C1 segment of cervical spinal cord (tissue), 14 donors: Measurements from ENCODE around the gene C6orf163.
"Not testable (repeated sequence)": the region's sequence is repeated elsewhere in the genome, so short reads cannot be mapped to it uniquely, and the experiment has no call there.

Experiments
- DNase-seq, 14 donors: peaks; one replicate each; lab custom pipeline; 2025; lab: John Stamatoyannopoulos, UW

Gene C6orf163

GRCh38 chr6:87344731-87345130 is at the start of gene C6orf163:
Gene C6orf163, plus strand, starts transcription at chr6:87344813. Its CDS starts 287 bp downstream, at chr6:87345100.
- no peak for DNase-seq

- no peak for DNase-seq
Measured at GRCh38 chr6:87297119-87297518, 47.5 kb upstream of the C6orf163 start.

GRCh38 chr6:87301277-87301676 is 43.3 kb upstream of the C6orf163 start:
- not testable (repeated sequence) for DNase-seq

- no peak for DNase-seq
Measured at GRCh38 chr6:87308970-87309369, 35.6 kb upstream of the C6orf163 start.

- DNase-seq = no peak
Measured at GRCh38 chr6:87312860-87313259, 31.8 kb upstream of the C6orf163 start.

GRCh38 chr6:87315071-87315470 is 29.5 kb upstream of the C6orf163 start:
- no peak for DNase-seq

- no peak for DNase-seq
Measured at GRCh38 chr6:87319271-87319987, 25.2 kb upstream of the C6orf163 start.

GRCh38 chr6:87322304-87323212 is 22.1 kb upstream of the C6orf163 start, which contains the start of gene SMIM8:
Gene SMIM8, plus strand, starts transcription at chr6:87322588. Its CDS starts 14,444 bp downstream, at chr6:87337032.
- peak in 13 of 14 donors; percentile 18 to 80 (median 50) for DNase-seq

- not testable (repeated sequence) for DNase-seq
Measured at GRCh38 chr6:87323880-87324279, 20.7 kb upstream of the C6orf163 start.

DNA sequence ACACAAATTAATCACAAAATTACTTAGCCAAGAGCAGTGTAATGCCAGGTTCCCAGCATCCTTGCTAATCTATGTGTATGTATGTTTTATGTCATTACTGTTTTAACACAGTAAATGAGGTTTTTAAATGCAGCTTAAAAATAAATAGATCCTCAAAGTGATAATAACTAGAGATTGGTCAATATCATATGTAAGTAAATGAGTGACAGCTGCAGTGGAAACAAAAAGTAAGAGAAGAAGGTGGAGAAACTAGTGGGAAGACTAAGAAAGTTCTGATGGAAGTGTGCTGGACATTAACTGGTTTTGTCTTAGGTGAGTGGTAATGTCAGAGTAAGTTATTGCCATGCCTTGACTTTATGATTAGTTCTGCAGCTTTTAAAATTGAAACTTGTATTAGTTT is 13.7 kb upstream of the C6orf163 start:
- DNase-seq = no peak

DNA sequence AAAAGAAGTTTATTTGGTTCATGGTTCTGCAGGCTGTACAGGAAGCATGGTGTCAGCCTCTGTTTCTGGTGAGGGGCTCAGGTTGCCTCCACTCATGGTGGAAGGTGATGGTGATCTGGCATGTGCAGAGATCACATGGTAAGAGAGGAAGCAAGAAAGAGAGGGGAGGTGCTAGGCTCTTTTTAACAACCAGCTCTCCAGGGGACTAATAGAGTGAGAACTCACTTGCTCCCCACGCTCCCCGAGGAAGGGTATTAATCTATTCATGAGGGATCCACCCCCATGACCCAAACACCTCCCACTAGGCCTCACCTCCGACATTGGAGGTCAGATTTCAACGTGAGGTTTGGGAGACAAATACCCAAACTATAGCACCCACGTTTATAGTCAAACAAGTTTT is 11.6 kb upstream of the C6orf163 start:
- DNase-seq = no peak

GRCh38 chr6:87333591-87334181 is 10.9 kb upstream of the C6orf163 start:
- DNase-seq = no peak

DNA sequence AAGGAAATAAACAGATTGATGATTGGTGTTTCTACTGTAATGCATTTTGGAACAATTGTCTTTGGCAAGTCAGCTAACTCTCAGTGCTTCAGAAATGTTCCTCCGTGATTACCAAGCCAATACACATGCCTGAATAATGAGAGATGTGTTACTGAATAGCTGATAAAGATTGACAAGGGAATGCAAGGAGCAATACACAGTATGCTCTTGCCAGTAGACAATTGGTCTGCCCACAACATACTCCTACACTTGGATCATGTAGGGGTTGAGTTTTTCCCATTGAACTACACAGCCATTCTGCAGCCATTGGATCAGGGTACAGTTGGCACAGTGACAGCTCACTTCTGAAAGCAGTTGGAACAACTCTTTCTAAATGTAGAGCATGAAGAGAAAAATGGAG is 9.9 kb upstream of the C6orf163 start:
- DNase-seq = no peak

DNA sequence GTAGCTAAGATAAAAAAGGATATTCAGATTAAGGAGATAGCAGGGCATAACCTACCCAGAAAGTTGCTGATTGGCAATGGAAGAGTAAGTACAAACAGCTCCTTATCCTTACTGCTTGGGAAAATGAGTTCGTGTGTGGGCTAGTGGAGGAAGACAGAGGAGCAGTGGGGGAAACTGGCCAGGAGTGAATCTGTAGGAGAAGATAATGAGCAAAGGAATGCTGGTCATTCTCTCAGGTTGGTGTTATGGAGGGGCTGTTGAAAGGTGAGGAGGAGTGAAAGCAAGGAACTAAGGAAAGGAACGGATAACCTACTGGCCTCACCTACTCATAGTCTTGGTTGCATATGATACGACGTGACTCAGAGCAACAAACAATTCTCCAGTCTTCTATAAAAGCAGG is 8.2 kb upstream of the C6orf163 start:
- no peak for DNase-seq

DNA sequence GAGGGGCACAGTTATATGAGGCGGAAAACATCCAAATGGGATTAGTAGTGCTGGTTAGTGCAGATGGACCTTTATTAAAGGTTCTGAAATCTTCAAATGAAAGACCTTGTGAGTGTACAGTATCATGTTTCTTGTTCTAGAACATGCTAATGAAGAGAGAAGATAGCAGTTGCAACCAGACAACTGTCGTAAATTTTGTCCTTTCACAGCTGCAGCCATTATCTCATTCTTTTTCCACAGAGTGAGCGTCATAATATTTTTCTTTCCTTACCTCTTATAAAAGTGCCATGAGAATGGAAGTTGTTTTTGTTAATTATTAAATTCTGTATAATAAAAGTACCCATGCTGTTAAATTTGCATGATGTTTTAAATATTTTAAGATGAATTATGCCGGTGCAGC is 4.4 kb upstream of the C6orf163 start:
- DNase-seq = no peak

DNA sequence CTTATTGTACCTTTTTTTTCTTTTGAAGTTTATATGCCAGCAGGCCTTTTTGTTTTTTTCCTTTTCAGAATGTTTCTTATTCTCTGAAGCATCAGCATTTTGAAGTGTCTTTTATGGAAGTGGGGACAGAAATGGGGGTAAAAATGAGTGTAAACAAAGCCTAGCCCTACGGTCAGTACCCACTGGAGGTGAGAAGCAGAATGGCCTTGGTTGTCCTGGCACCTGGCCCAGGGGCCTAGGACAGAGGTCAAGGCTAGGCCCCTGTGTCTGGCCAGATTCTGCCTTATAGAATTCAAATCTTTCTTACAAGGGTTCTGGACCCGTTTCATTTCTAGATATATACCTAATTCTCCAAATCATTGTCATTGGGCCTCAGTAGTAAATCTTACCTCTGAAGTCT is 3.5 kb upstream of the C6orf163 start:
- no peak for DNase-seq

- no peak for DNase-seq
Measured at GRCh38 chr6:87341899-87342298, 2.7 kb upstream of the C6orf163 start.

DNA sequence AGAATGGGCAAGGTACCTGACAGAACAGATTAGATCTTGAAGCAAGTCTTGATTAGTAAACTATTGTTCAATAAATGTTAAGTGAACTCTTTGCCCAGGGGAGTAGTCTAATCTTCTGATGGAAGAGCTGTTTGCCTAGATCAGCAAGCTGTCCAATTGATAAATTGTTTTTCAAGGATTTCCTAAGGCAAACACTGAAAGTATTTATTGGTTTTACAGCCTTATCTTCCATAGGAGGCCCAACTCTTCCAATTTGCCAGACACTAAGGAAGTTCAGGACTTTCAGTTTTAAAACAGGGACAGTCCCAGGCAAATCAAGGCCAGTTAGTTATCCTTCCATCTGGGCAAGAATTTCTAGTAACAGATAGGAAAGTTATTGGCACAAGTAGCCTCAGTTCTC is 1.8 kb upstream of the C6orf163 start:
- DNase-seq = no peak

DNA sequence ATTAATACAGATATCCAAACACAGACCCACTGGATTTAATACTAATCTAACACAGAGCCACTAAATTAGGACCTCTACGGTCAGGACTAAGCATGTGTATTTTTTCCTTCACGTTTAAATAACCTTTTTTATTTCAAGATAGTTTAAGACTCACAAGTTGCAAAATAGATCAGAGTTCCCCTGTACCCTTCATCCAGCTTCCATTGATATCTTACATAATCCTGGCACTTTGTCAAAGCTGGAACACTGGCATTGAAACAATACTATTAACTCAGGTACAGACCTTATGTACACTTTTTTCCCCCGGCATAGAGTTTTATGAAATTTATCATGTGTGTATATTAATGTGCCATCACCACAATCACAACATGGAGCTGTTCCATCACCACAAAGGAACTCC is 2.1 kb downstream of the C6orf163 start:
- DNase-seq = no peak

GRCh38 chr6:87349896-87350295 is 5.3 kb downstream of the C6orf163 start:
- no peak for DNase-seq

DNA sequence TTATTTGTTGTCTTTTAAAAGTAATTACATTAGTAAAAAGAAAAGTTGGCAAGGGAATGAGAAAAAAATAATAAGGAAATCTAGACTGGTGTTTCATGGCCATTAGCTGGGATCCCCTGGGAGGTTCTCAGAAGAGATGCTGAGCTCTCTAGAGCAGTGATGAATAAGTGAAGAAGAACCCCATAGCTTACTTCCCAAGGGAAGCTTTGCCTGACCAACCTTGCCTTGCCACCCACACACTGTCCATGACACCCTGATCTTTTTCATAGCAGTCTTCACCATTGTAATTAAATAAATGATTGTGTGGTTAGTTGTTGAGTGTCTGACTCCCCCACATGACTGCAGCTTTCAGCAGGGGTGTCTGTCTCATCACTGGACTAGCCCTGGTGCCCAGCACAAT is 5.9 kb downstream of the C6orf163 start:
- DNase-seq = no peak

DNA sequence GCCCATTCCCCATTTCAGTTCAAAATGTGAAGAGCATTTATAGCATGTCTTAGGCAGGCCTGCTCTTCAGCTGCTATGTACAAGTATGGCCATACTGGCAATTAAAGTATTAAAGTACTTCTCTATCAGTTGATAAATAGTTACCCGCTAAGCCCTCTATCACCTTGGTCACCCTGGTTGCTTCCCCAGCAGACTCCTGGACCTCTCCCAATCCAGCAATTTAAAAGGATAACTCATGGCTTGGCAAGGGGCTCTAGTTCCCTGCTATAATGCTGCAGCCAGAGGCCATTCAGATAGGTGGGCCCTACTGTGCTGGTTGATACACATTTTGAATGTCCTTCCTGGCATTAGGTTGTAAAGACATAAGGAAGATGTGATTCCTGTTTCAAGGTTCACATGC is 7.0 kb downstream of the C6orf163 start:
- DNase-seq = no peak
